PC-3 (cell line): ENCODE results near the gene PNLIPRP2. TPM values are rescaled to one million over a fixed set of nuclear protein-coding genes. Genes with fewer than 3 reads are reported as not detected.

Source experiments
- ATAC-seq: fragments of 200-7000 bp; cut with Tn5 transposase; 2 replicates; pipeline ENCODE4 v1.9.1; 2020; ENCODE audit warnings: mild to moderate bottlenecking, moderate library complexity
- BruUV-seq: library from RNA; stranded (reverse); fragments of 400-500 nt; replicated peaks from 2 replicates; lab custom pipeline; 2021; lab: Mats Ljungman, UMichigan
- CTCF ChIA-PET: fragments of 300-600 bp; sonication (Branson Sonifier 250); formaldehyde crosslinking; loops from one replicate; lab custom pipeline; 2022; ENCODE audit warnings: antibody characterized with exemption; lab: Charles Lee
- POLR2A ChIA-PET: fragments of 300-600 bp; sonication (Branson Sonifier 250); formaldehyde crosslinking; loops from one replicate; lab custom pipeline; 2022; ENCODE audit warnings: antibody characterized with exemption; ENCODE audit not compliant: unreplicated experiment; lab: Charles Lee
- DNase-seq: peaks from one replicate; pipeline ENCODE4 v3.0.0-alpha.2; 2015
- H2AFZ ChIP-seq: fragments of 300-600 bp; sonication (generic); 2 replicates; pipeline ENCODE4 v1.6.0; 2016; ENCODE audit warnings: antibody characterized with exemption, low read length
- H3F3A ChIP-seq: fragments of 300-600 bp; sonication (generic); one replicate; pipeline ENCODE4 v1.6.0; 2017; ENCODE audit warnings: antibody characterized with exemption, low read length, control low read depth, mild to moderate bottlenecking; ENCODE audit not compliant: unreplicated experiment
- H3K27ac ChIP-seq: fragments of 300-600 bp; sonication (generic); 2 replicates; pipeline ENCODE4 v1.5.1; 2016; ENCODE audit warnings: mild to moderate bottlenecking, low read length
- H3K27me3 ChIP-seq: fragments of 300-600 bp; sonication (generic); 2 replicates; pipeline ENCODE4 v1.6.1; 2016; ENCODE audit warnings: low read length, mixed read lengths
- H3K36me3 ChIP-seq: fragments of 300-600 bp; sonication (generic); 2 replicates; pipeline ENCODE4 v1.6.1; 2016; ENCODE audit warnings: low read depth, mixed run types, low read length, mixed read lengths
- H3K4me1 ChIP-seq: fragments of 300-600 bp; sonication (generic); 2 replicates; pipeline ENCODE4 v1.5.1; 2016; ENCODE audit warnings: low read length; ENCODE audit not compliant: insufficient read depth
- H3K4me2 ChIP-seq: fragments of 300-600 bp; sonication (generic); 2 replicates; pipeline ENCODE4 v1.6.0; 2016; ENCODE audit warnings: low read length
- H3K4me3 ChIP-seq: fragments of 300-600 bp; sonication (generic); 2 replicates; pipeline ENCODE4 v1.5.1; 2016; ENCODE audit warnings: mild to moderate bottlenecking, low read length, mixed read lengths
- H3K79me2 ChIP-seq: fragments of 300-600 bp; sonication (generic); 2 replicates; pipeline ENCODE4 v1.6.1; 2017; ENCODE audit warnings: low read length, mixed read lengths
- H3K9ac ChIP-seq: fragments of 300-600 bp; sonication (generic); 2 replicates; pipeline ENCODE4 v1.6.0; 2016; ENCODE audit warnings: mild to moderate bottlenecking, low read length
- H3K9me2 ChIP-seq: fragments of 300-600 bp; sonication (generic); replicated peaks from 2 replicates; pipeline ENCODE4 v1.6.1; 2016; ENCODE audit warnings: mixed run types, low read length, mixed read lengths
- H3K9me3 ChIP-seq: fragments of 300-600 bp; sonication (generic); 2 replicates; pipeline ENCODE4 v1.6.1; 2016; ENCODE audit warnings: low read length, mixed read lengths
- H4K20me1 ChIP-seq: fragments of 300-600 bp; sonication (generic); 2 replicates; pipeline ENCODE4 v1.6.1; 2016; ENCODE audit warnings: low read length, mixed read lengths
- EZH2 ChIP-seq: fragments of 300-600 bp; sonication (generic); IDR thresholded peaks from one replicate; pipeline ENCODE4 v1.6.1; 2017; ENCODE audit warnings: antibody characterized with exemption, mild to moderate bottlenecking, low read length; ENCODE audit not compliant: unreplicated experiment
- EZH2phosphoT487 ChIP-seq: fragments of 300-600 bp; sonication (generic); IDR thresholded peaks from 2 replicates; pipeline ENCODE4 v1.6.1; 2018; ENCODE audit warnings: mild to moderate bottlenecking, antibody characterized with exemption, low read length, borderline replicate concordance
- intact Hi-C: fragments of 100-400 bp; cut with micrococcal nuclease; formaldehyde crosslinking; loops from 2 replicates; pipeline ENCODE4 v1.9.0; 2023
- total RNA-seq: library from RNA; depleted of rRNA; stranded (reverse); fragments of >200 nt; gene quantifications from 2 replicates; pipeline ENCODE4 v1.2.3, GENCODE V29; 2014
- TF ChIP-seq, protein P1 (sequence below): fragments of 300-600 bp; sonication (generic); conservative IDR thresholded peaks from 2 replicates; pipeline ENCODE4 v1.5.1; 2017; ENCODE audit warnings: antibody characterized with exemption, low read depth, mild to moderate bottlenecking, low read length

PNLIPRP2 gene
- total RNA-seq, 1 experiment from 2014 or later = not detected

- Histone ChIP-seq H3K9me3 (no peaks in the 10 kb centered on the region), H3K9me2 (no peaks in the 10 kb centered on the region), H3K36me3 (no peaks in the 10 kb centered on the region), H3K79me2 (no peaks in the 10 kb centered on the region), H3K4me3 (no peak overlapping the region), H3K27ac (no peak overlapping the region), H2AFZ (no peak overlapping the region), H3K4me1 (no peaks in the 10 kb centered on the region), H4K20me1 (no peaks in the 10 kb centered on the region), H3F3A (no peaks in the 10 kb centered on the region), H3K4me2 (no peak overlapping the region), H3K9ac (no peak overlapping the region), H3K27me3 (no peaks in the 10 kb centered on the region)
- TF ChIP-seq EZH2 = no peak
- no peak for TF ChIP-seq EZH2phosphoT487
- TF ChIP-seq, protein P1, sequence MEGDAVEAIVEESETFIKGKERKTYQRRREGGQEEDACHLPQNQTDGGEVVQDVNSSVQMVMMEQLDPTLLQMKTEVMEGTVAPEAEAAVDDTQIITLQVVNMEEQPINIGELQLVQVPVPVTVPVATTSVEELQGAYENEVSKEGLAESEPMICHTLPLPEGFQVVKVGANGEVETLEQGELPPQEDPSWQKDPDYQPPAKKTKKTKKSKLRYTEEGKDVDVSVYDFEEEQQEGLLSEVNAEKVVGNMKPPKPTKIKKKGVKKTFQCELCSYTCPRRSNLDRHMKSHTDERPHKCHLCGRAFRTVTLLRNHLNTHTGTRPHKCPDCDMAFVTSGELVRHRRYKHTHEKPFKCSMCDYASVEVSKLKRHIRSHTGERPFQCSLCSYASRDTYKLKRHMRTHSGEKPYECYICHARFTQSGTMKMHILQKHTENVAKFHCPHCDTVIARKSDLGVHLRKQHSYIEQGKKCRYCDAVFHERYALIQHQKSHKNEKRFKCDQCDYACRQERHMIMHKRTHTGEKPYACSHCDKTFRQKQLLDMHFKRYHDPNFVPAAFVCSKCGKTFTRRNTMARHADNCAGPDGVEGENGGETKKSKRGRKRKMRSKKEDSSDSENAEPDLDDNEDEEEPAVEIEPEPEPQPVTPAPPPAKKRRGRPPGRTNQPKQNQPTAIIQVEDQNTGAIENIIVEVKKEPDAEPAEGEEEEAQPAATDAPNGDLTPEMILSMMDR = no peak
- intact Hi-C loops = no loop called here
- BruUV-seq = no TSS peak
- ChIA-PET CTCF (no interaction called here), POLR2A (no interaction called here)
- DNase-seq = no peak
- ATAC-seq = no peak
These were observed 69.0 kb downstream of the PNLIPRP2 start for GRCh38 chr10:116689744-116690143.

DNA sequence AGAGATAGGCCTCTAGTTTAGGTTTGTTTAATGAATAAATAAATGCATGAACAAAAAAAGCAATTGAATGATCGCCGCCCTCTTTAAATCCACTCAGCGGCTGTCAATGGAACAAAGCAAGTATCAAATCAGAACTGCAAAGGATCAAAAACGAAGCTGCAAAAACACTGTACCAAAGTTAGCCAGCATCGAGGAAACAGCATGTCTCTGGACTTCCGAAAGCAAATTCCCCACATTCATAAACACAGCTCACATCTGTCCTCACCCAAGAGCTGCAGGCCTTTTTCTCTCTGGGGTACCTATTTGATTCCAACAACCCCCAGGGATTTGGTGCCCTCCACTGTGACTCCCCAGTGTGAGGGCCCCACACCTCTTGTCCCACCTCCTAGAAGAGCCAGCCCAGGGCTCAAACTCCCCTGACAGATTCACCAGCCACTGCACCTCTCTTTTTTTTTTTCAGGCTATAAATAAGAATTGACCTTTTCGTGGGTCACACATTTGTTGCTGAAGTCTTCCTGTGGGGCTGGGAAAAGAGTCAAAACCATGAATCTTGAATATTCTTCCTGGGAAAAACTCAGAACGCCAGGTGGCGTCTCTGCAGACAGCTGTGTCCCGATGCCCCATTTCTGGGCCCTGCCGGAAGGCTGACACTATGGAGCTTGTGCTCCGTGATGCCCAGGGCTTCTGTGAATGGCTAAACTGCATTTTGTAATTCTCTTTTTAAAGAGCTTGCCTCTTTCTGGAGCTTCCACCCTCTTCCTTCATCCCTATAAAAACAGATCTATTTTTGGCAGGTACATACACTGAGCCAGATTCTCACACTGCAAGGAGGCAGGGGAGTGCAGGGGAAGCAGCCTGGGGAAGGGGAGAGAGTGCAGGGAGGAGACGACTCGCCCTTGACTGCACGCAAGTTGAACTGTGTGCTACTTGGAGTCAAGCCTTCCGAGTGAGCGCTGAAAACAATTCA, 69.9 kb downstream of the PNLIPRP2 start:
- H3K4me3 ChIP-seq = no peak overlapping the region
- ChIA-PET CTCF (no interaction called here), POLR2A (no interaction called here)
- TF ChIP-seq EZH2phosphoT487 = no peak
- no peak for TF ChIP-seq EZH2
- TF ChIP-seq, protein P1 = 0 out of 2 replicates have a peak, but pooled peaks have one; percentile 19
- ATAC-seq (no peak), DNase-seq (peak; percentile 4)
- intact Hi-C loops = no loop called here
- no peaks in the 10 kb centered on the region for H3K4me1 ChIP-seq
- H3F3A ChIP-seq = no peaks in the 10 kb centered on the region
- H3K4me2 ChIP-seq = no peak overlapping the region
- no peaks in the 10 kb centered on the region for H4K20me1 ChIP-seq
- no peaks in the 10 kb centered on the region for H3K9me3 ChIP-seq
- H3K27me3 ChIP-seq = no peaks in the 10 kb centered on the region
- BruUV-seq = no TSS peak
- H3K9ac ChIP-seq = no peak overlapping the region
- no peak overlapping the region for H2AFZ ChIP-seq
- no peaks in the 10 kb centered on the region for H3K36me3 ChIP-seq
- H3K27ac ChIP-seq = no peak overlapping the region
- H3K9me2 ChIP-seq = no peaks in the 10 kb centered on the region
- H3K79me2 ChIP-seq = no peaks in the 10 kb centered on the region

DNA sequence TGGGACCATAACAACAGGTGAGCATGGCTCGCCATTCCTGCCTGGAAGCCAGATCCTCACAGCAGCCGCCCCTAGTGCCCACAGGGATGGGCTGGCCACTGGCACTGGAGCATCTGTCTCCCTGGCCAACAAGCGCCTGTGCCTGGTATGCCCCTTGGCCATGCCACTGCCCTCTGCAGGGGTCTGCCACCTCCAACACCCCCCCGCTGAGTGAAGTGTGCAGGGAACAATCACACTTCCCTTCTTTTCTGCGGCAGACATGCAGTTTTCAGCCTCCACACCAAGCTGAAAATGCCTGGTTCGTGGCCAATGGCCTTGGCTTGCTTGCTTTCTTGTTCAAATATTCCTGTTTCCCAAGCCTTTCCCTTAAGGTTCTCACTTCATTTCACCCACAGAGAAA, 70.9 kb downstream of the PNLIPRP2 start:
- POLR2A ChIA-PET = no interaction called here
- CTCF ChIA-PET = no interaction called here
- H3K79me2 ChIP-seq = no peaks in the 10 kb centered on the region
- no peaks in the 10 kb centered on the region for H3K27me3 ChIP-seq
- no peak overlapping the region for H3K4me2 ChIP-seq
- H3K9me3 ChIP-seq = no peaks in the 10 kb centered on the region
- ATAC-seq (no peak), DNase-seq (no peak)
- no peaks in the 10 kb centered on the region for H3F3A ChIP-seq
- intact Hi-C loops = no loop called here
- no peaks in the 10 kb centered on the region for H3K4me1 ChIP-seq
- no peak overlapping the region for H2AFZ ChIP-seq
- no peak overlapping the region for H3K9ac ChIP-seq
- H3K27ac ChIP-seq = no peak overlapping the region
- no peaks in the 10 kb centered on the region for H3K36me3 ChIP-seq
- TF ChIP-seq EZH2 (no peak), EZH2phosphoT487 (no peak)
- TF ChIP-seq, protein P1 = no peak
- BruUV-seq = no TSS peak
- H3K9me2 ChIP-seq = no peaks in the 10 kb centered on the region
- H3K4me3 ChIP-seq = no peak overlapping the region
- no peaks in the 10 kb centered on the region for H4K20me1 ChIP-seq
